ENCODE data around the gene RALA.

The RALA gene

DNA sequence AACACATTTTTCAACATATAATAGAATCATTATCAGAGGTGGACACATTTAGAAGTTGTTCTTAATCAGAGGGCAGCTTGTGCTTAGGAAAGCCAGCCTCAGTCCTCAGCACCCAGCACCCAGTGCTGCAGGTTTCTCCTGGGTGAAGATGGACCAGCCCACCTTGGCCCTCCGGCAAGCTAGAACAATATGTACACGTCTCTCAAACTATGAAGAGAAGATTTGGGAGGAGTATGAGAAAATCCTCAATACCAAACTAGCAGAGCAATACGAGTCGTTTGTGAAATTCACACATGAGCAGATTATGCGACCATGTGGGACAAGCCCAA, 13.5 kb upstream of the RALA start:
- no peak for DNase-seq (ENCODE audit: low read depth in 2 of 2, low spot score in 1 of 2)

DNA sequence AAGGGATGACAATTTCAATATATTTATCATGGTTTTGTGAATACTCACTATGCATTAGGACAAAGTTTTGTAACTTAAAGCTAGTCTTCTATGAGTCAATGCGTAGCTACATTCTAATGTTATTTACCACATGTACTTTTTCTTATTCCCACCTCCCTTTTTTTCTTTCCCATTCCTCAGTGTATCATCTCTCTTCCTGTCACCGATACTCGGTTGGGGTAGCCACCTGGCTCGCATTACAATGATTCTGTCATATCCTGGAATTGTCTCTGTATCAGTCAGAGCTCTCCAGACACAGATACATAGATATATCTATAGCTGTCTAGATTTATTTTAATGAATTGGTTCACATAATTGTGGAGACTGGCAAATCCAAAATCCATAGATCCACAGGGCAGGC, 9.8 kb upstream of the RALA start:
- DNase-seq (ENCODE audit: low read depth in 2 of 2, low spot score in 1 of 2): no peak

DNA sequence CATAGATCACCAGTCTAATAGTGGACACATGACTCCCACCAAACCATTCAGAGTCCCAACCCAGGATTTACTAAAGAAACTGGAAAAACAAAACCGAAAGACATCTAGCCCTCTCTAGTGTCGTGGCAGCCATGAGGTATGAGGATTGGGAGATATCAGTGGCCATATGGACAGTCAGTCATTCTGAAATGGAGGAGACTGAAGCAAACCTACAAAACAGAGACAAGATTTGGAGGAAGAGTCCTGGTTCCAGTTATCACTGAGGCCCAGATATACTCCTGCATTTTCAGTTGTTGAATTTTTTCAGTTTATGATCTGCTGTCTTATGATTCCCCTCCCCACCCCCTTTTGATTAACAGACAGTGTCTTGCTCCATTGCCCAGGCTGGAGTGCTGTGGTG, 9.1 kb upstream of the RALA start:
- no peak for DNase-seq (ENCODE audit: low read depth in 2 of 2, low spot score in 1 of 2)

DNA sequence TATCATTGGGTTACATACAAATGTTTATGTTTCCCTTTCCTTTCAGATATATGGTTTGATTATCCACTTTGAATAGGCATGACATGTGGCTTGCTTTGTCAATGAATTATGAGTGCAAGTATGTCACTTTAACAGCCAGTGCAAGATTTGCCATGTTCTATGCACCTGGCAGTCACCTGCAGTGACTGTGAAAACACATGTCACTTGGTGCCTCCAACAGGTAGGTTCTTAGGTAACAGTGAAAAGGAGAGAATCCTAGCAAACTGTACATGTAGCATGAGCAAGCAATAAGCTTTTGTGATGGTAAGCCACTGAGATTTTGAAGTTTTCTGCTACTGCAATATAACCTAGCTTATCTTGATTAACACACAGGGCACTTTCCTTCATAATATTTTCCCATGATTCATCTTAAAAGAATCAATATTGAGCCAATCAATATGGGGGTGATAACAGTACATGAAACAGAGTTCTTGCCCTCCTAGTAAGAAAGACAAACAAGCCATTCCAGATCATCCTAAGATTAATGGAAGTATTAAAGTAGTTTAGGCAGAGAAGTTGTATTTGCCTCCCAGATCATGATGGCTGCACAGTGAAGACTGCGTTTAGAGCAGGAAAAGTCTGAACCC, 7.9 kb upstream of the RALA start:
- no peak for DNase-seq (ENCODE audit: low read depth in 2 of 2, low spot score in 1 of 2)

DNA sequence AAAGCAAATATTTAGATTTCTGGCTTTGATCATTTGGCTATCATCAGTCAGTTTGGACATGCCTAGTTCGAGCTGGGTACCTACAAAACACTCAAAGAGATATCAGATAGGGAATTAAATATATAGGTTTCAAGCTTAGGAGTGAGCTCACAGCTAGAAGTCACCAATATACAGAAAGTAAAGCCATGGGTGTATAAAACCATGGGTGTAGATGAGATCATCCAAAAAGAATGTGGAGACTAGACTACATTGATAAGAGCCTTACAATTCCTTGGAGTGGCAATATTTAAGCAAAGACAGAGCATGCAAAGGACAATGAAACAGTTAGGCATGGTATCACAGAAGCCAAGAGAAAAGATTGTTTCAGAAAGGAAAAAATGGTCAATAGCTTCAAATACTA, 7.2 kb upstream of the RALA start:
- DNase-seq (ENCODE audit: low read depth in 2 of 2, low spot score in 1 of 2): no peak

DNA sequence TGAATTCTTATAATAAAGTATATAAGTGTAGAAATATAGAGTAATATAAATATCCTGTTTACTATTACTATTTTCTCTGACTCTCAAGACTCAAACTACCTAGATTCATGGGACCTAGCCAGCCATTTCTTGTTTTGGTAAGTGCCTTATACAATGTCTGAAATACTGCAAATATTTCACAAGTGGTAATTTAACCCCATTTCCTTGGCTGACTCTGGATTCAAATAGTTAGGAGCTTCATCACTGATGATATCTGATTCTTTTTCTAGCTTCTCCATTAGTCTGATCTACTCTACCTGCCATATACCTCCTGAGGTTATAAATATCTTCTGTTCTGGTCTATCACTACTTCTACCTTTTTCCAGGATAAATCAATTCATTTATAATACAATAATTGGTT, 6.4 kb upstream of the RALA start:
- no peak for DNase-seq (ENCODE audit: low read depth in 2 of 2, low spot score in 1 of 2)

DNA sequence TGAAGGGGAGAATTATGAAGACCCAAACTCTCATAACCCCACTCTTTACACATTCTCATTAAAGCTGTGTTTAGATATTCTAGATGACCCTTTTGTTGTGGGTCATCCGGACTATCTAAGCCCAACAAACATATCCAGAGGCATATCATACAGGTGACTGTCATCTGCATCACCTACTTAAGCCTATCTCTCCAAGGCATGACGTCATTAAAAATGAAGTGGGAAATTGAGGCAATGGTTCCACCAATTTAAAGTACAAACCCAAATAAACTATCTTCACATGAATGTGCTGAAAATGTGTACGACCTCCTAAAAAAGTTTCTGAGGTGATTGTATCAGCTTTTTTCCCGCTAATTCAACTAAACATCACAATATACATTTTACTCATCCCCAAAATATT, 4.5 kb upstream of the RALA start:
- no peak for DNase-seq (ENCODE audit: low read depth in 2 of 2, low spot score in 1 of 2)

DNA sequence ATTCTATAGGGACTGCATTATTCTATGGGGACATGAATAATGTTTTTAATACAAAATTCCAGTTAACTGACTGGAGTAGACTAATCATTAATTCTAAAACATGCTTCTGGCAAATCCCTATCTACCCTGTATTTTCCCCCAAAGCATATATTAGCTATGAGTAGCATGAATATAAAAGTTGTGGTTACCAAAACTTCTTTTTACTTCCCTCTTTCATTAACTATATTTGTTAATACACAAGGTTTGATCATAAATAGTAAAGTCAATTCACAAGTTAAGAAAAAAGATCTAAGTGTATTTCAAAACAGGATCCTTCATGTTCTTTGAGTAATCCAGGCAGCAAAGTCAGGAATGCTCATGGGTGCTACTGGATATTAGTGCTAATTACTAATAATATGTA, 2.9 kb upstream of the RALA start:
- DNase-seq (ENCODE audit: low read depth in 2 of 2, low spot score in 1 of 2): no peak

DNA sequence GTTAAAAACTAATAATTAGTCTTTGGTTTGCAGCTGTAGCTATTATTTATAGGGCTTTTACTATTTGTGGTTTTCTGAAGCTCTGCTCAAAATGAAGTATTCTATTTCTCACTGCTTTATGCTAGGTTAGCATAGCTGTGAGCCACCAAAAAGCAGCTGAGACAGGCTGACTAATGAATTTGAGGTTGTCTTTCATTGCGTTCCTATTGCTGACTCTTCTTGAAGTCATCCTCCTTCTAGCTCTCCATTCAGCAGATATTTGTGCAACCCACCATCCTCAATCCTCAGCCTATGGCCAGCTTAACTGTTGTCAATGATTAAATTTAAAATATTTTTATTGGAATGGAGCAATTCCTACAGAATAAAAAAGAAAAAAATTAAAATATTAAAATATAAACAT, 2.1 kb upstream of the RALA start:
- DNase-seq (ENCODE audit: low read depth in 2 of 2, low spot score in 1 of 2): no peak

DNA sequence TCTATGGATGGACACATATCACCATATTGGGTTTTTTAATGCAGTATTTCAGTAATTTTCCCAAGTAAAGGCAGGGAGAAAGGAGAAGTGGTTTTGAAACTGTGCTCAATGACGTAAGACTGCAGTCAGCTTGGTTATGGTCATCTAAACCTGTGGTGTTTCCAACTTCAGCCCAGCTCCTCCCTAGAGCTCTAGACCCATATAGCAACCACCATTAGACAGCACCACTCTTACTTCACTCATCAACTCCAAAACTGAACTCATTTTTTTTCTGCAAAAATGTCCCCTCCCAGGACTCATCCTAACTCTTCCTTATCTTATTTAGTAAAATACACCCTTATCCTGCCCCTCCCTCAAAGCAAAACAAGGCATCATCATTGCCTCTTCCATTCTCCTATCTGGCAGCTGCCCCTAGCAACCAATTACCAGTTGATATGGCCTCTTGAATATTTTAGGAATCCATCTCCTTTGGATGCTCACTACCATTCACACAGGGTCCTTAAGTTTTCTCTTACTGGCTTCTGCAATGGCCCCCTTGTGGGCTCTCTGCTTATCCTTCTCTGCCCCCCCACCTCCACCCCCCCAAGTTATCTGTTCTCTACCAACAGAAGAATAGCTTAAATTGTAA, 1.5 kb upstream of the RALA start:
- DNase-seq (ENCODE audit: low read depth in 2 of 2, low spot score in 1 of 2): no peak

DNA sequence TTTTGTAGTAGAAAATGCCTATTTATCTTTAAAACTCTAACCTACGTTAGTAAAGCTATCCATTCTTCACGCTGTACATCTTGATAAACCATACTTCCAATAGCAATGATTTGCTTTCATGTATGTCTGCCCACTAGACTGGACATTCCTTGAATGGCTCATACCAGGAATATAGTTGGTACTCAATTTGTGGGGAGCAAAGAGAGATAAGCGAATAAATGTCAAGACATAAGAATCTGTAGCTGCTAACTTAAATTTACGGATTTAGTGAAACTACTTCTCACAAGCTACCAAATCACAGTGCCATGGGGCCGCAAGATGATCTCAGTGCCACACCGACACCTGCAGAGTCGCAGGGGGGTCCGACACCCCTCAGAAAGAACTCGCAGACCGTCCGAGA, 763 bp upstream of the RALA start:
- DNase-seq (ENCODE audit: low read depth in 2 of 2, low spot score in 1 of 2): no peak

DNA sequence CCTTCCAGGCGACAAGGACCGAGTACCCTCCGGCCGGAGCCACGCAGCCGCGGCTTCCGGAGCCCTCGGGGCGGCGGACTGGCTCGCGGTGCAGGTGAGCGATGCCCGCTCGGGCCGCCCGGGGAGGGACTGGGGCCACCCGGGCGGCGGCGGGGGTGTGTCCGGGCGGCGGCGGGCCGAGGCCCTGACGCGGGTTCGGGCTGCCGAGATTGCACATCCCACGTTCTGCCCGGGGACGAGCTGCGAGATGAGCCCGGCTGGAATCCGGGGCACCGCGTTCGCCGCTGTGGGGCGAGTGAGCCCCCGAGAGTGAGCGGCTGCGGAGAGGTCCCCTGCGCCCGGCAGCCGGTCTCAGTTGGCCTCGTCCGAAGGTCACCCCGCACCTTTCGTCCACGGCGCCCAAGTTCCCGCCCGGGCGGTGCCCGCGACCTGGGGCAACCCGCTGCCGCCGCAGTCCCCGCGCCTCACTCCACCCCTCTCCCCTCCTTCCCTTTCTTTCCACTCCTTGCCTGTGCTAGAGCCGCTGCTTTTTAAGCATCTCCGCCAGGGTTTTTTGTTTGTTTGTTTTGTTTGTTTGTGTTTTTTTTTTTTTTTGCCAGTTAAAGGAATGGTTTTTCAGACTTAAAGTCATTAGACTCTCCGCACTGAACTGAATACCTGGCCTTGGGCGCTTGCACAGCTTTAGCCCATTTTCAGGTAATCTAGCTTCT, 515 bp downstream of the RALA start:
- DNase-seq (ENCODE audit: low read depth in 2 of 2, low spot score in 1 of 2): no peak

DNA sequence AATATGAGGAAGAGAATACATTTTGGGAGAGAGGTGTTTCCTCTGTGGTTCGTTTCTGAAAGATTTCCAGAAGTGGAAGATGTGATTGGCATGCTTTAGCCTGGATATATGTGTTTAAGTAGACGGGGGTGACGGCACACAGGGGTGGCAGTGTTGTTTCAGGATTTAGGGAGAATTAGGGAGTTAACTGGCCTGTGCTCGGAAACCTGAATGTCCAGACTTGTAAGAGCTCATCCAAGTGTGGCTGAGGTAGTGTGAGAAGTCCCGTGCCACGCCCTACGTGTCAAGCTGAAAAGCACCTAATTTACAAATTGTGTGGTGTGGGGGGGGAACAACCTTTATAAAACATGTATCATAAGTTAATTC, 1.1 kb downstream of the RALA start:
- DNase-seq (ENCODE audit: low read depth in 2 of 2, low spot score in 1 of 2): no peak

DNA sequence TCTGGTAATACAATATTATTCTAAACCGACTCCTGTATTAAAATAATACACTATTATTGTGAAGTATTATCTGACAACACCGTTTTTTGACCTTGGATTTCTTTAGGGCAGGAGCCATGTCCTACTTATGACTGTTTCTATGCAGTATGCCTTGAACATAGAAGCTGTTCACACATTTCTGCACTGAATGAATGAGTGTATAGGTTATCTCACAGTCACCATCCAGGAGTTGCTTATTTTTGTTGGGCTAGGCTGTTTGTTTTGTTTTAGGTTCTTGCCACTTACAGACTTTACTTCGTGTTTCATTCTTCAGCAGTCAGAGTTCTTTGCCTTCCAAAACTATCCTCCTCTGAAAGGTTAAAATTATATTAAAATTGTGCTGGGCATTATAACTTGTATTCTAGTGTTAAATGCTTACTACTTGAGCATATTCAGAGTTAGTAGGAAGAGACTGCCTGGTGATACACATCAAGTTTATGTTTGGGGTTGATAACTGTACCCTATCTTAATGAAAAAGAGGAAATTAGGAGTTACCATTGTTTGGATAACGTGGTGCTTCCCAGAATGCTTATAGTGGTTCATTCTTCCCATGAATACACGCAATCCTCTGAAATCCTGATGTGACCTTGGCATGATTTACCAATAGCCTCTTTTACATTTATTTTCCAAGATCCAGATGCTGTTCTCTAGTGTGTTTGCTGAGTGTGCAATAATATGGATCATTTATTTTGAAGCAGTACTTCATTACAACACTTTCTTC, 1.7 kb downstream of the RALA start:
- no peak for DNase-seq (ENCODE audit: low read depth in 2 of 2, low spot score in 1 of 2)

DNA sequence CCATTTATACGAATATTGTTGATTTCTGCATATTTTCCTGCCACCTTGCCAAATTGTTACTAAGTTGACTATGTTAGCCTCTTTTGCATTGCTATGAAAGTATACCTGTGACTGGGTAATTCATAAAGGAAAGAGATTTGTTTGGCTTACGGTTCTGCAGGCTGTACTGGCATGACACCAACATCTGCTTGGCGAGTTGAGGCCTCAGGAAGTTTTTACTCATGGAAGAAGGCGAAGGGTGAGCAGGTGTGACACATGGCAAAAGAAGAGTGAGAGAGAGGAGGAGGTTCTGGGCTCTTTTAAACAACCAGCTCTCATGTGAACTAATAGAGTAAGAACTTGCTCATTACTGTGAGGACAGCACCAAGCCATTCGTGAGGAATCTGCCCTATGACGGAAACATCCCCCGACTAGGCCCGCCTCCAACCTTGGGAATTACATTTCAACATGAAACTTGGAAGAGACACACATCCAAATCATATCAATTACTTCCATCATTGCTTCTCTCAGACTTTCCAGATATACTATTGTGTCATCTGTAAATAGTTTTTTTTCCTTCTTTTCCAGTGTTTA, 8.4 kb downstream of the RALA start:
- DNase-seq (ENCODE audit: low read depth in 2 of 2, low spot score in 1 of 2): no peak

DNA sequence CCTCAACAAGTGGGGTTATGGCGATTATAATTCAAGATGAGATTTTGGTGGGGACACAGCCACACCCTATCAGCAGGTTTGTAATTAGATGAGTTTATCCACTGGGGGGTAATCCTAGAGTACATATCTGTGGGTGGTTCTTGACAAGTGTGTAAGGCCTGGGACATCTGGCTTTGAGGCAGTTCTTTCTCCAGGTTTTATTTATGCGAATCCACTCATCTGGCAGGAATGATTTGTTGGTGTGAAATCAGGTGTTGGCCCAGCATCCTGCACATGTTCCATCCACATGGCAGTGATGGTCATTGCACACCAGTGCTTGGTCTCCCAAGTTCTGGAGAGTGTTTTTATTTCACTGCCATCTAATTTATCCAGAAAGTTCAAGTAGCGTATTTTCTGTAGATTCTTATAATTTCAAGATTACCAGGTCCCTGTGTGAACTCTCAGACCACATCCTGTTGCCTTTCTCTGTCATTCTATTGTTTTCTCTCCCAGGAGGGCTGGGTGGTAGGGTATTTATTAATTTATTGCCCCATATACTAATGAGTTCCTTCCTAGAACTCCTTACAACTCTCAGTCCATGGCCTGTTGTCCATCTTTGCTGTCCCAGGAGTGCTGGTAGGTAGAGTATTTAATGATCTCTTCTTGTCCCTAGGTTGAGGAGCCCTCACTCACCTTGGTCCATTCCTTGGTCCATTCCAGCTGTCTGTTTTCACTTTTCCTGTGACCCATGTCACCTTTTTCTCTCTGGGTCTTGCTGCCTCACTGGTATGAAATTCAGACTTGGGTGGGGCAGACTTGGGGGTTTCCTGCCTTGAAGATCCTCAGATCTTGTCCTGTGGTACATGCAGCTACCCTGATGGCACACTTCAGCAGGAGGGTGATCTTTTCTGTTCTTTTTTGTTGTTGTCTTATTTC, 10.4 kb downstream of the RALA start:
- DNase-seq (ENCODE audit: low read depth in 2 of 2, low spot score in 1 of 2): no peak

DNA sequence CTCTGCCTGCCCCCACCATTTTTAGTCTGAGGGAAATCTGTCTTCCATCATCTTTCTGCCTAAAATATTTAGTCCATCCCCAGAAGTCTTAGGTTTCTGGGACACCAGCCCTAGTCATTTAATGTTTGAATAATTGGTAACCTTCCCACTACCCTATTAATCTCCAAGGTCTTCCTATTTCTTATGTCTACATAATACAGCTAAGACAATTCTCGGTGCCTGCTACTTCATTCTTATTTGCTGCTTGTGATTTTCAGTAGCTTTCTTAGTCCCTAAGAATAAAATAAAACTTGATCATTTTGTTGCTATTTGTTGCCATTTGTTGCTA, 11.1 kb downstream of the RALA start:
- DNase-seq (ENCODE audit: low read depth in 2 of 2, low spot score in 1 of 2): no peak

DNA sequence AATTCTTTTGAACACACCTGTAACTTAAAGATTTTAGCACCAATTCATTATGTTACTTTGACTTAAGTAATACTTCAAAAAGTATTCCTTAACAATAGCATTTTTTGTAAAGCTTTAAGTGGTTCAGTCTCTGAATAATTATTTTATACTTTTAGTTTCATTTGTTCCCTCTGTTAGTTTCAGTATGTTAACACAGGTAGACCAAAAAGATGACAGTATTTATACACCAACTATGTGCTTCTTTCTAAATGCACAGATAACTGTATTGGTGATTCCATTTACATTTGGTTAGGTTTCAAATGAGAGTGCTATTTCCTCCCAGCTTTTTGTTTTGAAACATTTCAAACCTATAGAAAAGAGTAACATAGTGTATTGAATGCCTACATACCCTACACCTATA, 14.0 kb downstream of the RALA start:
- DNase-seq (ENCODE audit: low read depth in 2 of 2, low spot score in 1 of 2): no peak

DNA sequence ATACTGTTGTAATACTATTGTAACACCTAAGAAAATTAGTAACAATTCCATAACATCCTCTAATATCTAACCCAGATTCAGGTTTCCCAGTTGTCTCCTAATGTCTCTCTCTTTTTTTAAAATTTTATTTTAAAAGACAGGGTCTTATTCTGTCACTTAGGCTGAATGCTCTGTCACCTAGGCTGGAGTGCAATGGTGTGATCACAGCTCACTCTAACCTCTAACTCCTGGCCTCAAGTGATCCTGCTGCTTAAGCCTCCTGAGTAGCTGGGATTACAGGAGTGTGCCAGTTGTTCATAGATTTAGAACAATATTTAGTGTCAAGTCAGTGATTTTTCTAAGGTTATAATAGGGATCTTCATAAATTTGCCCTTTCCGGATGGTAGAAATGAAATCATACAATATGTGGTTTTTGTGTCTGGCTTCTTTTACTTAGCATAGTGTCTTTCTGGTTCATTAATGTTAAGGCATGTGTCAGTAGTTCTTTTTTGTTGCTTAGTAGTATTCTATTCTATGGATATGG, 14.7 kb downstream of the RALA start:
- no peak for DNase-seq (ENCODE audit: low read depth in 2 of 2, low spot score in 1 of 2)

DNA sequence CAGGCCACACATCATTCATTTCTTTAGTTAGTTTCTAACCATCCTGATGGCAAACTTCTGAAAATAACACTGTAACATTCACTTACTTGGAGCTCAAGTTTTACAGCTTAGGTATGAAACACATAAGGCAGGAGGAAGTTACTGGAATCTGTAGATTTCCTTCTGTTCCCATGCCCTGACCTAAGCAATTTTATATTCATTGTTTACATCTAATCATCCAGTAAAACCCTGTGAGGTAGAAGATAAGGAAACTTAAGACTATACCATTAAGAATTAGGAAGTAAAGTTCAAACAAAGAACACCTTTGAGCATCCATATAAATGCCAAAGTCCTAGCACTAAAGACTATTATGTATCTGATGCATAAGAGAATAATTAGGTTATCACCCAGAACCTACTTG, 19.5 kb downstream of the RALA start:
- no peak for DNase-seq (ENCODE audit: low read depth in 2 of 2, low spot score in 1 of 2)

DNA sequence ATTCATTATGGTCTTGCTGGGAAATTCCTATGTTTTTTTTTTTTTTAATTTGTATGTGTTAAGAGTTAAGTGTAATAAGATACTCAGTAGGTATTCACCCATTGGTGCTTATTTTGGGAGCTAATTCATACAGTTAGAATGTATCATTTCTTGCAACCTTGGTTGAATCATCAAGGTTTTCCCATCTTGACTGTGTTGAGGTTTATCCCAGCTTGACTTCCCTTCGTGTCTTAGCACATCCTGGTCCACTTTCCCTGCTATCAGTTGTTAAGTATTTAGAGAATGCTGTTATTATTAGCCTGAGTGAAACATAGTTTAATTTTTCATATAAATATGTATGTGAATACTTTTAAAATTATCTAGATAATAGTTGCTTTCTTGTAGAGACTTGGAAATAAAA, 20.8 kb downstream of the RALA start:
- no peak for DNase-seq (ENCODE audit: low read depth in 2 of 2, low spot score in 1 of 2)

Data from stimulated activated CD8-positive, alpha-beta memory T cell treated with anti-CD3 and anti-CD28 coated beads, Interleukin-4, amount 100 ng/mL, for 1 hour (primary cell).